SK-N-SH (cell line): Measurements from ENCODE around the gene LSP1. TPM values are rescaled to one million over a fixed set of nuclear protein-coding genes. Genes with fewer than 3 reads are reported as not detected.

Source experiments
- CTCF ChIA-PET: fragments of 300-600, 350-600 bp; formaldehyde crosslinking; extraction: SDS; loops from one replicate; lab custom pipeline; 2021; lab: Yijun Ruan, JAX
- POLR2A ChIA-PET: fragments of 350-600 bp; sonication (Branson Sonifier 250); formaldehyde crosslinking; extraction: SDS; loops from one replicate; lab custom pipeline; 2020; ENCODE audit warnings: antibody characterized with exemption, inconsistent platforms; lab: Yijun Ruan, JAX
- DNase-seq: peaks from one replicate; pipeline ENCODE4 v3.0.0; 2012
- H2AFZ ChIP-seq: fragments of 200-600 bp; sonication (generic); 2 replicates; pipeline ENCODE4 v1.8.1; 2016; ENCODE audit warnings: antibody characterized with exemption, mild to moderate bottlenecking, low read depth
- H3F3A ChIP-seq: fragments of 200-600 bp; sonication (generic); replicated peaks from 2 replicates; pipeline ENCODE3; 2016; ENCODE audit warnings: antibody characterized with exemption, mild to moderate bottlenecking; ENCODE audit not compliant: insufficient read depth
- H3K27ac ChIP-seq, 2 experiments: fragments of 200-500 bp in 1 of 2; fragments of 200-600 bp in 1 of 2; sonication (Bioruptor generic) in 1 of 2; sonication (generic), shearing (Covaris generic) in 1 of 2; 2 replicates each; pipeline versions ENCODE4 v1.5.1 to v1.6.1; 2014 to 2016; ENCODE audit warnings: low read depth in 2 of 2, inconsistent platforms in 1 of 2, low read length in 1 of 2, mild to moderate bottlenecking in 1 of 2, mixed read lengths in 1 of 2
- H3K27me3 ChIP-seq: fragments of 200-600 bp; sonication (generic), shearing (Covaris generic); 2 replicates; pipeline ENCODE4 v1.6.1; 2016; ENCODE audit warnings: mixed run types; ENCODE audit not compliant: insufficient read depth
- H3K36me3 ChIP-seq, 2 experiments: fragments of 200-500 bp in 1 of 2; fragments of 200-600 bp in 1 of 2; sonication (Bioruptor generic) in 1 of 2; sonication (generic) in 1 of 2; replicated peaks in 1 of 2; 2 replicates each; pipeline versions ENCODE3 to v1.5.1; 2014 to 2016; ENCODE audit warnings: low read length in 1 of 2, mild to moderate bottlenecking in 1 of 2; ENCODE audit not compliant: insufficient read depth in 2 of 2, control insufficient read depth in 1 of 2
- H3K4me1 ChIP-seq, 2 experiments: fragments of 200-500 bp in 1 of 2; fragments of 200-600 bp in 1 of 2; sonication (Bioruptor generic) in 1 of 2; sonication (generic), shearing (Covaris generic) in 1 of 2; 2 replicates each; pipeline versions ENCODE4 v1.5.1 to v1.6.1; 2014 to 2016; ENCODE audit warnings: low read depth in 1 of 2, low read length in 1 of 2, mixed run types in 1 of 2; ENCODE audit not compliant: insufficient read depth in 2 of 2, control insufficient read depth in 1 of 2
- H3K4me2 ChIP-seq: fragments of 200-600 bp; sonication (generic), shearing (Covaris generic); 2 replicates; pipeline ENCODE4 v1.6.1; 2017; ENCODE audit warnings: mixed run types
- H3K4me3 ChIP-seq, 2 experiments: fragments of 200-500 bp in 1 of 2; fragments of 200-600 bp in 1 of 2; sonication (Bioruptor generic) in 1 of 2; sonication (generic), shearing (Covaris generic) in 1 of 2; 2 replicates each; pipeline versions ENCODE4 v1.5.1 to v1.8.1; 2014 to 2016; ENCODE audit warnings: low read depth in 2 of 2, inconsistent platforms in 1 of 2, low read length in 1 of 2, mild to moderate bottlenecking in 1 of 2, mixed read lengths in 1 of 2, moderate library complexity in 1 of 2
- H3K79me2 ChIP-seq: fragments of 200-600 bp; sonication (generic); 2 replicates; pipeline ENCODE4 v1.8.1; 2017; ENCODE audit warnings: mild to moderate bottlenecking; ENCODE audit not compliant: insufficient read depth
- H3K9ac ChIP-seq: fragments of 200-600 bp; sonication (generic); 2 replicates; pipeline ENCODE4 v1.6.1; 2017; ENCODE audit warnings: mixed run types
- H3K9me2 ChIP-seq: fragments of 200-600 bp; sonication (generic); 2 replicates; pipeline ENCODE4 v1.6.1; 2017; ENCODE audit warnings: mixed run types
- H3K9me3 ChIP-seq: fragments of 200-600 bp; sonication (generic); 2 replicates; pipeline ENCODE4 v1.6.1; 2017; ENCODE audit warnings: mixed run types, mild to moderate bottlenecking, moderate library complexity
- H4K20me1 ChIP-seq: fragments of 200-600 bp; sonication (generic); 2 replicates; pipeline ENCODE4 v1.6.1; 2017; ENCODE audit warnings: mild to moderate bottlenecking, mixed run types; ENCODE audit not compliant: insufficient read depth
- ELF1 ChIP-seq: IDR thresholded peaks from 2 replicates; pipeline ENCODE4 v1.4.0; 2012
- EP300 ChIP-seq, 2 experiments: IDR thresholded peaks; 2 replicates each; pipeline versions ENCODE4 v1.4.0 to v1.6.1; 2012; ENCODE audit warnings: borderline replicate concordance in 1 of 2, low read depth in 1 of 2, low read length in 1 of 2
- FOXJ3 ChIP-seq: sonication (generic); formaldehyde crosslinking; IDR thresholded peaks from 2 replicates; pipeline ENCODE4 v1.5.1; 2020; ENCODE audit warnings: mild to moderate bottlenecking, missing genetic modification reagents
- GABPA ChIP-seq: IDR thresholded peaks from 2 replicates; pipeline ENCODE4 v1.4.0; 2012; ENCODE audit warnings: low read depth, mild to moderate bottlenecking
- MAX ChIP-seq: IDR thresholded peaks from 2 replicates; pipeline ENCODE4 v1.4.0; 2012; ENCODE audit warnings: low read depth
- MEF2A ChIP-seq: IDR thresholded peaks from 2 replicates; pipeline ENCODE4 v1.4.0; 2012; ENCODE audit warnings: low read depth, borderline replicate concordance
- NFIC ChIP-seq: IDR thresholded peaks from 2 replicates; pipeline ENCODE4 v1.4.0; 2012; ENCODE audit warnings: borderline replicate concordance
- RCOR1 ChIP-seq: fragments of 150-350 bp; IDR thresholded peaks from 2 replicates; pipeline ENCODE4 v1.6.1; 2017; ENCODE audit warnings: antibody characterized with exemption, low read length
- RFX5 ChIP-seq: IDR thresholded peaks from 2 replicates; pipeline ENCODE4 v1.6.1; 2012; ENCODE audit warnings: mild to moderate bottlenecking, improper control_type of control experiment, low read length
- RXRA ChIP-seq: IDR thresholded peaks from 2 replicates; pipeline ENCODE4 v1.4.0; 2012; ENCODE audit warnings: low read depth, mild to moderate bottlenecking, borderline replicate concordance
- SIN3A ChIP-seq: IDR thresholded peaks from 2 replicates; pipeline ENCODE4 v1.6.1; 2012; ENCODE audit warnings: low read depth, mild to moderate bottlenecking, low read length, moderate library complexity, borderline replicate concordance
- SMC3 ChIP-seq: IDR thresholded peaks from 2 replicates; pipeline ENCODE4 v1.6.1; 2012; ENCODE audit warnings: low read depth, low read length, improper control_type of control experiment
- TCF12 ChIP-seq: IDR thresholded peaks from 2 replicates; pipeline ENCODE4 v1.4.0; 2012
- TEAD4 ChIP-seq: IDR thresholded peaks from 2 replicates; pipeline ENCODE4 v1.4.0; 2012; ENCODE audit warnings: mild to moderate bottlenecking, borderline replicate concordance; ENCODE audit not compliant: insufficient read depth
- YY1 ChIP-seq: IDR thresholded peaks from 2 replicates; pipeline ENCODE4 v1.4.0; 2012; ENCODE audit warnings: low read depth, mild to moderate bottlenecking
- WGBS: methylation state at CpG from one replicate; pipeline ENCODE4 v1.1.6; 2017; ENCODE audit warnings: low lambda C conversion rate; 5-methylcytosine and 5-hydroxymethylcytosine counted together
- polyA plus RNA-seq, 3 experiments: library from polyadenylated mRNA; depleted of rRNA; stranded (reverse); fragments of >200 nt; gene quantifications; 2 replicates each; pipeline ENCODE4 v1.2.3, GENCODE V29; 2012

LSP1 gene
- polyA plus RNA-seq, 1 of the 3 experiments (the other 2 are of a cell fraction): 0.38 TPM

- Histone ChIP-seq H4K20me1 (no peaks in the 10 kb centered on the region), H3K9me3 (no peaks in the 10 kb centered on the region), H3K27me3 (no peaks in the 10 kb centered on the region), H3K27ac (no peak overlapping the region), H3K9me2 (no peaks in the 10 kb centered on the region), H2AFZ (no peak overlapping the region), H3K4me1 (peaks cover 0 to 2% of the 10 kb centered on the region in 2 experiments; a peak in 1 of 4 replicates), H3K4me2 (no peak overlapping the region), H3K9ac (no peak overlapping the region), H3K79me2 (no peaks in the 10 kb centered on the region), H3K36me3 (no peaks in the 10 kb centered on the region), H3F3A (no peaks in the 10 kb centered on the region), H3K4me3 (no peak overlapping the region)
- ChIA-PET POLR2A (no interaction called here), CTCF (interaction anchor here (1.2 to 1.3 kb wide), 2 partner anchors 13 to 62 kb away, joined by 3 to 4 read pairs; no protein-coding TSS in a partner anchor)
- no peak for TF ChIP-seq TCF12
- TF ChIP-seq MEF2A: no peak
- TF ChIP-seq YY1: no peak
- TF ChIP-seq SIN3A: no peak
- TF ChIP-seq NFIC: no peak
- WGBS: 68% methylated on average over 10 of the region's 11 CpGs
- no peak for DNase-seq
These were observed 41.9 kb downstream of the LSP1 start for GRCh38 chr11:1894759-1895158.

- no peak overlapping the region for H3K27ac ChIP-seq
- H3K4me1 ChIP-seq: peaks cover 0 to under 1% of the 10 kb centered on the region in 2 experiments; a peak in 1 of 4 replicates
- H3K36me3 ChIP-seq: no peaks in the 10 kb centered on the region
- no peaks in the 10 kb centered on the region for H3F3A ChIP-seq
- H3K79me2 ChIP-seq: no peaks in the 10 kb centered on the region
- no peak for DNase-seq
- H3K9me3 ChIP-seq: no peaks in the 10 kb centered on the region
- H3K27me3 ChIP-seq: no peaks in the 10 kb centered on the region; the same call in 1 of the 2 replicates
- no peaks in the 10 kb centered on the region for H3K9me2 ChIP-seq
- no peaks in the 10 kb centered on the region for H4K20me1 ChIP-seq
- CTCF ChIA-PET: interaction anchor here (0.6 to 3.1 kb wide), 6 partner anchors 13 to 260 kb away, joined by 3 to 16 read pairs (median 4); no protein-coding TSS in a partner anchor
- TF ChIP-seq EP300 (IDR thresholded peaks at IDR 0.05; ENCODE audit: borderline replicate concordance in 1 of 2, low read depth in 1 of 2, low read length in 1 of 2) (no peak), TEAD4 (no peak), MAX (no peak), GABPA (no peak)
- TF ChIP-seq, all 33 proteins: peak for 0
- Histone ChIP-seq H3K4me2 (no peak overlapping the region), H3K9ac (no peak overlapping the region), H2AFZ (no peak overlapping the region), H3K4me3 (no peak overlapping the region)
- POLR2A ChIA-PET: no interaction called here
- WGBS: 53% methylated on average over 10 of the region's 10 CpGs
These were observed 43.6 kb downstream of the LSP1 start for GRCh38 chr11:1896468-1896867.

- no peak overlapping the region for H3K4me2 ChIP-seq
- DNase-seq: no peak
- no peak overlapping the region for H3K9ac ChIP-seq
- no peaks in the 10 kb centered on the region; the same call in 1 of the 2 replicates for H3K27me3 ChIP-seq
- TF ChIP-seq FOXJ3 (CRISPR knock-in tag): no peak
- TF ChIP-seq RCOR1: no peak
- TF ChIP-seq RXRA: no peak
- TF ChIP-seq SMC3: no peak
- TF ChIP-seq MAX: no peak
- TF ChIP-seq TEAD4: no peak
- no peak for TF ChIP-seq ELF1
- no peak for TF ChIP-seq RFX5
- H3F3A ChIP-seq: no peaks in the 10 kb centered on the region
- WGBS: 63% methylated on average over 12 of the region's 12 CpGs
- H3K4me3 ChIP-seq: no peak overlapping the region
- H4K20me1 ChIP-seq: no peaks in the 10 kb centered on the region
- ChIA-PET CTCF (interaction anchor here (0.6 to 3.1 kb wide), 8 partner anchors 12 to 260 kb away, joined by 3 to 16 read pairs (median 4); no protein-coding TSS in a partner anchor), POLR2A (no interaction called here)
- H3K36me3 ChIP-seq: no peaks in the 10 kb centered on the region
- no peaks in the 10 kb centered on the region for H3K4me1 ChIP-seq
- H2AFZ ChIP-seq: no peak overlapping the region
- H3K27ac ChIP-seq: no peak overlapping the region
- no peaks in the 10 kb centered on the region for H3K9me2 ChIP-seq
- no peaks in the 10 kb centered on the region for H3K9me3 ChIP-seq
- H3K79me2 ChIP-seq: no peaks in the 10 kb centered on the region
These were observed 44.0 kb downstream of the LSP1 start for GRCh38 chr11:1896923-1897322.
